Suppressor macrophage treated with lipopolysaccharide for 4 hours (primary cell): ENCODE results near the gene TMCC1.
"Not testable (repeated sequence)": the region's sequence is repeated elsewhere in the genome, so short reads cannot be mapped to it uniquely, and the experiment has no call there.

ENCODE experiments used
- DNase-seq: peaks from one replicate; pipeline ENCODE4 v3.0.0-alpha.2; 2020

The TMCC1 gene

DNA sequence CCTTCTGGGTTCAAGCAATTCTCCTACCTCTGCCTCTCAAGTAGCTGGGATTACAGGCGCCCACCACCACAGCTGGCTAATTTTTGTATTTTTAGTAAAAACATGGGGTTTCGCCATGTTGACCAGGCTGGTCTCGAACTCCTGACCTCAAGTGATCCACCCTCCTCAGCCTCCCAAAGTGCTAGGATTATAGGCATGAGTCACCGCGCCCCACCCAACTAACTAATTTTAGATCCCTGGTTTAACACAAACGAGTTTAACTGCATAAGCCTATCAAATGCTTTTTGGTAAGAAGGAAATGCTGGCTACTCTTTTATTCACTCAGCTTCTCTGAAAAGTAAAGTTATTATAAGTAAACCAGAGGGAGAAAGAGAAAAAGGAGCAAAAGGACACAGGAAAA is 61.6 kb downstream of the TMCC1 start:
- not testable (repeated sequence) for DNase-seq

DNA sequence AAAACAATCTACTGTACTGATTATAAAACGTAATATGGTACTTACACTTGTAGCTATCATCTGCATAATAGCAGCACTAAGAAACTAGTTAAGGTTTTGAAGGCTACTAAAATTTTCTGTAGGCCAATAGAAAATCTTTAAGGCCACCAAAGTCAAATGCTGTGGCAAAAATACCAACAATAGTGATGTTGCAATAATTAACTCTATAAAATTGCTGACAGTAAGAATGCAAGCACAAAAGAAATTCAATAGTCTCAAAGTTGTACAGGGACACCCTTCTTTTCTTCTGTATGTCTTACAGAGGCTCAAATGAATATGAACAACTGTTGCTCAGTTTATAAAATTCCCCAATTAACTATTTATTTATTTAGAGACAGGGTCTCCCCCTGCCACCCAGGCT is 62.0 kb downstream of the TMCC1 start:
- DNase-seq, result no peak

DNA sequence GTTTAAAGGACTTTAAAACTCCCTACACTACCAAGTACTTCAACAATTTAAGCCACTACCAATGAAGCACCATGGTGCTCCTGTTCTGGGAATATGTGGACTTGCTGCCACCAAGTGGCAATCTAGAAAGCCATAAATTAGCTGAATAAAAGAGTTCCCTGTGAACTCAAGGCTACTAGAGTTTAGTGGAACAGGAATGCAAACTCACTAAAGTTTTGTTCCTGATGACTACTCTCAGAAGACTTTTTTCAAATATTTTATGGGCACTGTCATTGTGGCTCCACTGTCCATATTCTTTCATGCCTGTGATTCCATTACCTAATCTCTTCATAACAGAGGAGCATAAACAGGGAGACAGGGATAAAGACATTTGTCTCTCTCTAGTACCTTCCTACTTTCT is 63.9 kb downstream of the TMCC1 start:
- peak; percentile 76 for DNase-seq

DNA sequence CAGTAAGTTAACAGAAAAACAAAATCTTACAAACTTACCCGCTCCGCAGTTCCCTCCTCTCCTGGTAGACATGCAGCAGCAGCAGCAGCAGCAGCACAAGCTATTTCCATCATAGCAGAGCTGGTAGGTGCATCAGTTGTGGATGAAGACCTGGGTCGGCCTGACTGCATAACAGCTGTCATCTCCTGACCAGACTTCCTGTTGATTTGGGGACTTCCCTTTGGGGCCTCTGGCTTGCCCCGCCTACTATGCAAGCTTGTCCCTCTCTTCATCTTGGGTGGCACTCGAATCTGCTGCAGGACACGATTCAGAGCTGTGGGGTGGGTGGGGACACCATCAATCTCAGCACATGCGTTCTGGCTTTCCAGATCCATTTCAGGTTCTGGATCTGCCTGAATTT is 65.7 kb downstream of the TMCC1 start:
- peak; percentile 52 for DNase-seq

DNA sequence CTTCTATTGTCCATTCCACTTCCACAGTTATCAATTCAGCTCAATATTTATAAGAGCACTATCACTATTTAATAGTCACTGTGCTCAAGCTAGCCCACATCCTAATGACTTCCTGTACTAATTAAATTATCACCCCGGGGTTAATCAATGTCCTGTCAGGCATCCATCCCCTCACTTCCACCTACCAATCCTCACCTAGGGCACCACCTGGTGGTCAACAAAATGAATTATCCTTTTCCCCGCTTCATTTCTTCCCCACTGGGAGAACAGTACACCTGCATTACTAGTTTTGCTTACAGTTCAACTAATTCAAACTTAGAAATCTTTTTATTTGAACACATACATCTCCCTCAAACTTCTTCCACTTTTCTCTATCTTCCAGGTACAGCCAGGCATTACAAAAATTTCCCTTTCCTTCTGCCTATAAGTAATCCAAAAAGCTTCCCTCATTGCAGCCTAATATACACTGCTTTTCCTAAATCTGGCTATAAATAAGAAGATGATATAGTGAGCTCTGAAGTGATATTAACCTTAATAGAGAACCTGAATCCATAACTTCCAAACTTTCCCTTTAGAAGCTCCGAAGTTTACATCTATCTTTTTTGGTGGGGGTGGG is 68.5 kb downstream of the TMCC1 start:
- DNase-seq, result peak; percentile 68

DNA sequence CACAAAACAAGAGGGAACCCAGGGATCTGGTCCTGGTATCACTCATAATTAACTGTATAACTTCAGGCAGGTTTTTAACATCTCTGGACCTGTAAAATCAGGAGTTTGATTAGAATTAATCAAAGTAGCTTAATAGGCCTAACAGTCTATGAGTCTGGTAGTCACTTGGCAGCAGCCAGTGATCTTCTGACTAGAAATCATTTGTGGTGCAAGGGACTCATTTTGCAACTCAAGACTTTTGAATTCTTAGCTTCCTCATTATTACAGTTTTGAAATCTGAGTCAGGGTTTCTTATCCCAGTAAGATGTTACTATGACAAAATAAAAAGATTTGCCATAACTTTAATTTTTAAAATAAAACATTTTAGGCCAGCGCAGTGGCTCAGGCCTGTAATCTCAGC is 70.8 kb downstream of the TMCC1 start:
- peak; percentile 89 for DNase-seq

DNA sequence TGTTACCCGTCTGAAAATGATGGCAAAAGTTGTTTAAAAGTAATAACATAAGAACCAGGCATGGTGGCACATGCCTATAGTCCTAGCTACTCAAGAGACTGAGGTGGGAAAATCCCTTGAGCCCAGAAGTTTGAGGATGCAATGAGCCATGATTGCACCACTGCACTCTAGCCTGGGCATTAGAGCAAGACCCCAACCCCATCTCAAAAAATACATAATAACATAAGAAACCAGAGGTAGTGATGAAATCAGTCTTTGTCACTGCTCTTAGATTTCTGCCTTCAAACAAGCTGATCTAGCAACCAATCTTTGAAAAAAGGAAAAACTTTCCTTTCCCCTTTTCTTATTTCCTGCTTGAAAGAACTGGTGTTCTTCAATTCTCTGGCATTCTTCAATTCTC is 71.3 kb downstream of the TMCC1 start:
- DNase-seq, result peak; percentile 83

DNA sequence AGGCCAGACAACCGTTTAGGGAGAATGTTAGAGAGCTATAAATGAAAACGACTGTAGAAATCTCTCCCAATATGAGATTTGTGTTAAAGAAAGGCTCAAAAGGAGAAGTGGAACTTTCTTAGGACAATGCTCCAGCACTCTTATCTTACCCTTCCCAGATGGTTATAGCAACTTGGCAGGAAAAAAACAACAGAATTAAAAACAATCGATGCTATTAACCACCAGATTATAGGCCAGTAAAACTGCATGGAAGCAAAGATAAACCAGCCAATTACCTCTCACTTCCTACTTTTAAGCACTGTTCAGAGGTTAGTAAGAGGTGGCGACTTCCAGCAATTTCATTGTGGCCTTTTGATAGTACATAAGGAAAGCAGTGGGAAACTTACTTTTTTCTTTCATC is 72.9 kb downstream of the TMCC1 start:
- peak; percentile 25 for DNase-seq

DNA sequence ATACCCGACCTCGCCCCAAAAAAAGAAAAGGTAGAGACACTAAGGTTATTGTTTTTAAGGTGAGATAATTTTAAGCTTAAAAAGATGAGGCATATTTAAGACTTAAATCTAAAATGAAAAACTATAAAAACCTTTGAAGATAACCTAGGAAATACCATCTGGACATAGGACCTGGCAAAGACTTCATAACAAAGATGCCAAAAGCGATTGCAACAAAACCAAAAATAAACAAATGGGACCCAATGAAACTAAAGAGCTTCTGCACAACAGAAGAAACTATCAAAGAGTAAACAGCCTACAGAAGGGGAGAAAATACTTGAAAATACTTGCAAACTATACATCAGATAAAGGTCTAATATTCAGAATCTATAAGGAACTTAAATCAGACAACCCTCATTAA is 80.9 kb downstream of the TMCC1 start:
- no peak for DNase-seq

DNA sequence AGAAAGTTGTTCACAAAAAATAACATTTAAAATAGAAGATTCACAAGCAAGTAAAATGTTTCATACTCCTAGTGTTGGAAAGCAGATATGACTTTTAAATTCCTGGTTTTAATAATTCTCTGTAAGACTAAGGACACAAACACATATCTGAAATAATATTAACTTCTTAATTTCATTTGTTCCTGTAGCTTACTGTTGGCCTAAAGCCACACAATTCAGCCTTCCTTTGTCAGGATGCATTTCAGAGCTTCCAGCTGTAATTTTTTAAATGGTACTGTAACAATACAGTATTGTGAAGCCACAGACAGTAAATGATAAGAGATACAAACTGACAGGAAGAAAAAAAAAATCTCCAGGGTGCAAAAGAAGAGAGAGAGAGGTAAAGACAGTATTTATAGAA is 84.2 kb downstream of the TMCC1 start:
- DNase-seq, result no peak

DNA sequence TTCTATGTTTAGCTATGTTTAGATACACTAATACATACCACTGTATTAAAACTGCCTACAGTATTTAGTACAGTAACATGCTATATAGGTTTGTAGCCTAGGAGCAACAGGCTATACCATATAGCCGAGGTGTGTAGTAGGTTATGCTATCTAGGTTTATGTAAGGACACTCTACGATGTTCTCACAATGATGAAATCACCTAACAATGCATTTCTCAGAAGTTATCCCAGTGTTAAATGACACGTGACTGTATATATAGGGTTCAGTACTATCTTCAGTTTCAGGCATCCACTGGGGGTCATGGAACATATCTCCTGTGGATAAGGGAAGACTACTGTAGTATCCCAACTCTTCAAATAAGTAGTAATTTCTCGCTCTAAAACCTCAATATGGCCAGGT is 97.4 kb downstream of the TMCC1 start:
- DNase-seq, result no peak

DNA sequence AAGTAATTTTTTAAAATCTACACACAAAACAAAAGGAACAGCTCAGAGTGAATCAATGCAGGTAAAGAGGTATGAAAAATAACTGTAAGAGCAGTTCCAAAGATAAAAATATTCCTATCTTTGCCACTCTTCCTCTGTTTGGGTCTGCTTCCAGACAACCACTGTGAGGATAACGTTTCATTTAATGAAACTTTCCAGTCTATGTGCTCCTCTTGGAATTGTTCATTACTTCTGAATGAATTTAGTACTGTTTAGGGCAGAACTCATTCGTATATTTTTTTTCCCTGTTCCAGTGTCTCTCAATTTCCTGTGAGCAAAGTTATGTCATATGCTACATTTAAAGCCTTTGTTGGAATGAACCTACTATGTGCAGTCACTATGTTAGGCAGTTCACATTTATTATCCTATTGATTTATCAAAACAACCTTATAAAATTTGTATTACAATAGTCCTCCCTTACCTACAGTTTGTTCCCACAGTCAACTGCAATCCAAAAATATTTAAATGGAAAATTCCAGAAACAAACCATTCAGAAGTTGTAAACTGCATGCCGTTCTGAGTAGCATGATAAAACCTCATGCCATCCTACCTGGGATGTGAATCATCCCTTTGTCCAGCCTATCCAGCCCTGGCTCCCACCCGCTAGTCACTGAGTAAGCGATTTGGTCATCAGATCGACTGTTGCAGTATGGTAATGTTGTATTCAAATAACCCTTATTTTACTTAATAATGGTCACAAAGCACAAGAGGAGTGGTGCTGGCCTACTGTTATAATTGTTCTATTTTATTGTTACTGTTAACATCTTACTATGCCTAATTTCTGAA is 98.1 kb downstream of the TMCC1 start:
- no peak for DNase-seq

DNA sequence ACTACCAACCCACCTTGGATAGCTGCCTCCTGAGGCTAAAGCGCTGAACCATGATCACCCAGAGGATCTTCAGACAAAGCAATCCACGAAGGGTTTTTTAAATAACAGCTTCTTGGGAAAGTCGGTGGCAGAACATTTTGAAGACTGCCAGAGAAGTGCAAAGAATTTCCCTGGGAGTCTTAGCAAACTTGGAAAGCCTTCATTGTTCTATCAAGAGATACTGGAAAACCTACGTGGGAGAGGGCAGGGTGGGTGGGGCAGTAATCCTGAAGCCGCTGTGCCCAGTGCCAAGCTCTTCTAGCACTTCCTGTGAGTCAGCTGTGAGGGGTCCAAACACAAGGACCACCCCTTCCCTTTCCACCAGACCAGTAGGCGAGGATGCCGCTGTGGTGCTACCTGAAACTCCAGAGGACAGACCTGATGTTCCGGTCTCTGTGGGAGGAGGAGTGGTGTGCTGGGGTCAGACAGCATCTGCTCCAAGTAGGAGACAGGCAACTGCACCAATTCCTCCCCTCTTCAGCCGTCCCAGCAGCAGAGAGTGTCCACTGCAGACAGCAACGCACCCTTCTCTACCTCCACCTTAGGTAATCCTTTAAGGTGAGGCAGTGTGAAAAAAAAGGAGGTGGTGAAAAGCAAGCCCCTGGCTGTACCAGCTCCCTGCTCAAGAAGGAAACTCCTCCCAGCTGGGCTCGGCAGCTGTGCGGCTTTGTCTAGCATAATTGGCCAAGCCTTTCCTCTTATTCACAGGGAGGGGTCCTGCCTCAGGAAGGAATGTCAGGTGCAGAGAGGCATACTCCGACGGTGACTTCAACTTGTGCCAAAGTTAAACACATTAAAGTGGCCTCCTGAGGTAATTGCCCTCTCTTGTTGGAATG is 99.0 kb downstream of the TMCC1 start:
- no peak for DNase-seq

DNA sequence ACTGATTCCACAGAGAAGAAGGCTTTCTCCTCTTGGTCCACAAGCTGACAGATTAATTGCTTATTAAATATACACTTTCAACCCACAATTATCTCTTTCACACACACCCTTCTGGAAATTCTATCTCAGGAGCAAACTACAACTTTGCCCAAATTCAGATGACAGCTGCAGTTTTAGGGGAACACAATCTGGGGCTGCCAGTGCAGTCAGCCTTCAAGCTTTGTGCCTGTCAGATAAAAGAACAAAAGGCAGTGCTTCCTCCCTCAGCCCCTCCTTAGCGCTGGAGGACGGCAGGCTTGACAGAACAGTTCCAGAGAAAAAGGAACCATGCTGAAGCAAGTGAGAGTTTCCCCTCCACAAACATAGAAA is 99.6 kb downstream of the TMCC1 start:
- peak; percentile 42 for DNase-seq

DNA sequence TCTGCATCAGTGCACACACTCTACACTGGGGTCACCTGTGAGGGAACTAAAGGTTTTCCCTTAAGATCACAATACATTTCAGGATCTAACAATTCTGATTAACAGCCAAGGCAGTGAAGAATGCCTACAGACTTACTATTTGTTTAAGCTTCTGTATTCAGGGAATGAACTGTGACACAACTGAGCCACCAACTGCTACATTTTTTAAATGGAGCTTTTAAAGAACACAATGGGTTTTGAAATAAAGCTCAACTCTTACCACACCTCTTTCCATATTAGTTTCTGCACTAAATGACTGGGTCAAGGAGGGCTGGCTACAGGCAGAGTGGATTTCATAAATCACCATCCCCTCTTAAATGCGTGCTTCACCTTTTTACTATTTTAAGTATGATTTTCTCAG is 100.2 kb downstream of the TMCC1 start:
- peak; percentile 44 for DNase-seq

DNA sequence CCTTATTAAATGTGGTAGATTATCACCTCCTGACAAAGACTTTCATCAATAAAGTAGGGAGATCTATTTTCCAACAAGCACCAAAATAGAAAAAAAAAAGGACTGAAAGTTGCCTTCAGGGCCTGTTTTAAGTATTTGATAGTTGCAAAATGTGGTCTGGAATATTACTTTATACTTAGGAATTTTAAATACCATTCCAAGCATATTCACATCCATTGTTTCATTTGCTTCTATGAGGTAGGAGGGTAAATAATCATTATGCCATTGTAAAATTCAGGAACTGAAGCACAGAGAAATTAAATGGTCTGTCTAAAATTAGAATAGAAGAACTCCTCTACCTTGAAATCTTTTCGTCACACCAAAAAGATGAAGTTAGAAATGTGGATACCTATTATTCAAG is 110.0 kb downstream of the TMCC1 start:
- DNase-seq, result no peak

DNA sequence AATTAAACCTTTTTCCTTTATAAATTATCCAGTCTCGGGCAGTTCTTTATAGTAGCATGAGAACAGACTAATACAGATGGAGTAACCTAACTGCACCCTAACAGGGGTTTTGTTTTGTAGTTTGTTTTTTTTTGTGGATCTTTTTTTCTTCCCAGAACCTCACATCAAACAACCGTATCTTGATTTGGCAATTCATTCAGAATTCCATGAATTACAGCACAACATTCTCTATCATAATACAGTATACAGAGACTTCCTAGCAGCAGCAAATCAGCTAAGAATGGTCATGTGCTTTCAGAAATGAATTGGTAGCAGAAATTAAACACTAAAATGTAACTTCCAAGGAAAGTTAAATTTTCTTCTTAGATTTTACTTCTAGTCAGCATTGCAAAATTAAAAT is 114.6 kb downstream of the TMCC1 start:
- no peak for DNase-seq

DNA sequence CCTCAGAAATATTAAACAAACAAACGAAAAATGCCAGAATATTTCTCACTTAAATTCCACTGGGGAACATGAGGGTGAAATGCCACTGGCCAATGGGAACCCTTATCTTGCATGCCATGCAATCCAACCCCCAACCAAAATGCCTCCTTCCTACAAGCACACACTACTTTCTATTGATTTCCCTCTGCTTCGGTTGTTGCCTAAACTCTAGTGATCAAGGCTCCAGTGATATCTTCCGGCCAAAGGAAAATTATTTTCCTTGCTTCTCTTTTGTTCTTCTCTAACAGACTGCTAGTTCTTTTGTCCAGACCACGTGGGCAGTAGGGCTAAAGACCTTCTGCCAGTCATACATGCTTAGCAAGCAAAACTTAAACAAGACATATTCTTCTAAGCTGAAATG is 115.7 kb downstream of the TMCC1 start:
- DNase-seq, result no peak

DNA sequence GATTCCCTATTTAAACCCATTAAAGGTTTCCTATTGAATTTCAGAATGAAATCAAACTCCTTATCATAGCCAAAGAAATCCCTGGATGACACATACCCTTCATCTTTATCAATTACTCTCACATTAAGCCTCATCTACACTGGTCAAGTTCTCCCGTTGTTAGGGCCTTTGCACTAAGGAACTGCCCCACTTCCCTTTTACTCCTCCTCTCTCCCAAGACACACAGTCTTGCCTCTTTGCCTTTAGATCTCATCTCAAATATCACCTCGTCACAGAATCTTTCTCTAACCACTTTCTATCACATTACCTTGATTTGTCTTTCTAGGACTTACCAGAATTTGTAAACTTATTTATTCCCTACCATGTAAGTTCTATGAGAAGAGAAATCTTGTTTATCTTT is 117.6 kb downstream of the TMCC1 start:
- DNase-seq, result no peak

DNA sequence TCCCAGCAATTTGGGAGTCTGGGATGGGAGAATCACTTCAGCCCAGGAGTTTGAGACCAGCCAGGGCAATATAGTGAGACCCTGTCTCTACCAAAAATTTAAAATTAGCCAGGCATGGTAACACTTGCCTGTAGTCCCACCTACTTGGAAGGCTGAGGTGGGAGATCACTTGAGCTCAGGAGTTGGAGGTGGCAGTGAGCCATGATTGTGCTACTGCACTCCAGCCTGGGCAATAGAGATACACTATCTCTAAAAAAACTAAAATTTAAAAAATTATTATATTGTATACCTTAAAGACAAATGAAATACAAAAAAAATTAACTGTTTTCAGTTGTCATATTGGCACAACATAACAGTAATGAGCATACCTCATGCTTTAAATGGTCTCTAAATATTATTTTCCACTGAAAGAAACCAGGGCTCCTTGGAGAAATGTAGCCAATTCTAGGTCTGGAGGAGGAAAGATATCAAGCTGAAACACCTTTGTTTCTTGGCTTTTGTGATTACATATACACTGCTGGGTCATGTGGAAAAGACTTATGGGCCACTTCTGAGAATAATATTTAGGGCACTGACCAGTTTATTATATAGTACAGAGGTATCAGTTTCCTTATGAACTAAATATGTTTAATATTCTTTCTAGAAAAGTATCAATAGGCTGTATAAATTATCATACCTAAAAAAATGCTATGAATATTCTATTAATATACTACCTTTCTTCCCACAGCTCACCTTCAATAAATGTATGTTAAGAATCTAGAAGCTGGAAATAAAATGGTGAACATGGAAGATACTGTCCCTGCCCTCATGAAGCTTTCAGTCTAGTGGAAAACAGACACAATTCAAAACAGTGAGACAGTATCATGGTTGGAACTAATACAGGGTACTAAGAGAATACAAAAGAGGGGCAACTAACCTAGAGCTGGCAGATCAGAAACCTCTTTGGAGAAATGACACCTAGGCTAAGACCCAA is 119.5 kb downstream of the TMCC1 start:
- DNase-seq, result no peak

DNA sequence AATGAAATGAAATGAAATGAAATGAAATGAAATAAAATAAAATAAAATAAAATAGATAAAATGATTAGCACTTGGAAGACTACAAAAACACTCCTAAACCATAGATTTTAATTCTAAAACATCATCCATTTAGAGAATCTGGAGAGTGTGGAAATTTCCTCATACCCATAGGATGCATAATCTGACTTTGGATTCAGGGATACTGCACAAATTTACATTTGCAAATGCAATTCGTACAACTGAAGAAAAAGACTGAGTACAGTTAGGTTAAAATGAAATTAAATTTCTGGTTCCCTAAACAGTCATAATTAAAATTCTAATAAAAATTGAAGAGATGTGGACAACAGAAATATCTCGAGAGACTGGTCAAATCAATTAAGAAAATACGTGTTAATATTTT is 122.9 kb downstream of the TMCC1 start:
- DNase-seq, result no peak

DNA sequence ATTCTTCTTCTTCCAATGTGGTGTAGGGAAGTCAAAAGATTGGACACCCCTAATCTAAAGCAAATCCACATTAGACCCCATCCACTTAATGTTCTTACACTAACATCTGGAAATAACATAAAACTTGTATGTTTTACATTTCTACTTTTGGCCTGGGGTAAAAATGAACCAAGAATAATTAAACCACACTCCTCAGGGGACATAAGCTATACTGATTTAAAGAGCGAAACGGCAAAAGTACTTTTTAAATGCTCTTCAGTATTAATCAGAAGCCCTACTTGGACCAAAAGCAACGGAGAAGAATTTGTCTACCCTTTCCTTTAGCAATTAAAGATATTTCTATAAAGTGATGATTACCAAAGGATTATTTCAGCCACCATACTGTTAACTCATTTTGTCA is 123.9 kb downstream of the TMCC1 start:
- no peak for DNase-seq

DNA sequence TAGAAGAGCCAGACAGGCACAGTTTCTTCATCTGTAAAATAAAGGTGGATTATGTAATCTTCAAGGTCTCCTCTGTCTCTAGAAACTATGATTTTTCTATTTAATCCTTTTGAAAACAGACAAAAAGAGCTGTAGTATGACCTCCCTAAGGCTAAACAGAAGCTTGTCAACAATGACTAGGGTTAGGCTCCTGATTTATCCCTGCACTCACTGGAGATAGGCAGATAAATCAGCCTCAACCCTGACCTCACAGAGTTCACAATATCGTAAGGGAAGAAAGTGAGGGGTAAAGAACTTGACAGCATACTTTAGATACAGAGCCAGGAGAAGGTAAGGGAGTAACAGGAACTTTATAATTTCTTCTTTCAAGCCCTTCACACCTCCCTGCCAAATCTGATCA is 124.8 kb downstream of the TMCC1 start:
- no peak for DNase-seq
